Neural progenitor cell (in vitro differentiated cells): Measurements from ENCODE around the gene ARPC4.

Source experiments
- CTCF ChIP-seq: fragments of 200-600 bp; sonication (generic); IDR thresholded peaks from 2 replicates; pipeline ENCODE4 v1.5.1; 2017; ENCODE audit warnings: antibody characterized with exemption, mild to moderate bottlenecking
- EZH2 ChIP-seq: fragments of 200-600 bp; sonication (generic); IDR thresholded peaks from 2 replicates; pipeline ENCODE4 v1.6.1; 2017; ENCODE audit warnings: antibody characterized with exemption, mild to moderate bottlenecking, moderate library complexity
- EZH2phosphoT487 ChIP-seq: fragments of 200-600 bp; sonication (generic); IDR thresholded peaks from 2 replicates; pipeline ENCODE4 v1.6.1; 2017; ENCODE audit warnings: antibody characterized with exemption

- no peak for TF ChIP-seq CTCF
- TF ChIP-seq EZH2, result no peak
- no peak for TF ChIP-seq EZH2phosphoT487
Measured at GRCh38 chr3:9837701-9838582, 45.1 kb downstream of the ARPC4 start.
